Neural cell (in vitro differentiated cells): Measurements from ENCODE around the gene NFIX.

Experiments
- CTCF ChIP-seq: fragments of 450-650 bp; IDR thresholded peaks from 2 replicates; pipeline ENCODE4 v1.5.1; 2014; ENCODE audit warnings: antibody characterized with exemption, mild to moderate bottlenecking, moderate library complexity; ENCODE audit not compliant: poor library complexity, severe bottlenecking
- EP300 ChIP-seq: fragments of 450-650 bp; conservative IDR thresholded peaks from 2 replicates; pipeline ENCODE4 v1.6.1; 2014; ENCODE audit warnings: antibody characterized with exemption, mild to moderate bottlenecking, moderate library complexity; ENCODE audit not compliant: poor library complexity, severe bottlenecking
- EZH2 ChIP-seq: fragments of 200-600, 300-800 bp; shearing (Covaris generic), sonication (generic); IDR thresholded peaks from 2 replicates; pipeline ENCODE4 v1.6.1; 2014; ENCODE audit warnings: antibody characterized with exemption, low read length, borderline replicate concordance, mild to moderate bottlenecking; ENCODE audit not compliant: insufficient read depth, poor library complexity, severe bottlenecking

- no peak for TF ChIP-seq EZH2
- TF ChIP-seq CTCF: no peak
- TF ChIP-seq EP300: no peak
Measured at GRCh38 chr19:13146763-13147563, 151.7 kb downstream of the NFIX start.
